GM06990 (cell line): ENCODE data around the gene VAV1.

ENCODE experiments used
- DNase-seq: peaks from one replicate; pipeline ENCODE4 v3.0.0-alpha.2; 2011; ENCODE audit not compliant: insufficient read length; ENCODE audit errors: extremely low read depth
- H3K27me3 ChIP-seq: replicated peaks from 2 replicates; pipeline ENCODE4 v1.6.0; 2011; ENCODE audit warnings: low read length; ENCODE audit not compliant: control insufficient read depth, insufficient read depth
- H3K36me3 ChIP-seq: 2 replicates; pipeline ENCODE4 v1.5.1; 2011; ENCODE audit warnings: low read length; ENCODE audit not compliant: control insufficient read depth, insufficient read depth
- H3K4me3 ChIP-seq: replicated peaks from 2 replicates; pipeline ENCODE4 v1.5.1; 2011; ENCODE audit warnings: low read depth, mild to moderate bottlenecking, control low read depth, low read length
- TF ChIP-seq, protein P1 (sequence below): IDR thresholded peaks from 2 replicates; pipeline ENCODE4 v1.5.1; 2011; ENCODE audit warnings: low read length, control low read depth, mild to moderate bottlenecking, inconsistent platforms; ENCODE audit not compliant: insufficient read depth, poor library complexity, severe bottlenecking

The VAV1 gene

DNA sequence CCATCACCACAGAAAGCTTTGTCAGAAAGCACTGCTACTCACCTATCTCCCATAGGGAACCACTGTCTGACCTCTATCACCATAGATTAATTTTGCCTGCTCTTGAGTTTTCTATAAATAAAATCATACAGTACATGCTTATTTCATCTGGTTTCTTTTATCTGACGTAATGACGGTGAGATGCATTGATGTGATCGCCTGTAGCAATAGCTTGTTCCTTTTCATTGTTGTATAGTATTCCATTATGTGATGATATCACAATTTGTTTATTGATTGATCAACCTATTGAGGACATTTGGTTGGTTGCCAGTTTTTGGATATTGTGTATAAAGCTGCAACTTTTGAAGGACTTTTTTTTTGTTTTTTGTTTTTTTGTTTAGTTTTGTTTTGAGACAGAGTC, 63.0 kb downstream of the VAV1 start:
- Histone ChIP-seq H3K36me3 (peaks cover 22% of the 10 kb centered on the region), H3K4me3 (no peak overlapping the region), H3K27me3 (no peaks in the 10 kb centered on the region)
- no peak for DNase-seq
- TF ChIP-seq, protein P1, sequence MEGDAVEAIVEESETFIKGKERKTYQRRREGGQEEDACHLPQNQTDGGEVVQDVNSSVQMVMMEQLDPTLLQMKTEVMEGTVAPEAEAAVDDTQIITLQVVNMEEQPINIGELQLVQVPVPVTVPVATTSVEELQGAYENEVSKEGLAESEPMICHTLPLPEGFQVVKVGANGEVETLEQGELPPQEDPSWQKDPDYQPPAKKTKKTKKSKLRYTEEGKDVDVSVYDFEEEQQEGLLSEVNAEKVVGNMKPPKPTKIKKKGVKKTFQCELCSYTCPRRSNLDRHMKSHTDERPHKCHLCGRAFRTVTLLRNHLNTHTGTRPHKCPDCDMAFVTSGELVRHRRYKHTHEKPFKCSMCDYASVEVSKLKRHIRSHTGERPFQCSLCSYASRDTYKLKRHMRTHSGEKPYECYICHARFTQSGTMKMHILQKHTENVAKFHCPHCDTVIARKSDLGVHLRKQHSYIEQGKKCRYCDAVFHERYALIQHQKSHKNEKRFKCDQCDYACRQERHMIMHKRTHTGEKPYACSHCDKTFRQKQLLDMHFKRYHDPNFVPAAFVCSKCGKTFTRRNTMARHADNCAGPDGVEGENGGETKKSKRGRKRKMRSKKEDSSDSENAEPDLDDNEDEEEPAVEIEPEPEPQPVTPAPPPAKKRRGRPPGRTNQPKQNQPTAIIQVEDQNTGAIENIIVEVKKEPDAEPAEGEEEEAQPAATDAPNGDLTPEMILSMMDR = no peak

DNA sequence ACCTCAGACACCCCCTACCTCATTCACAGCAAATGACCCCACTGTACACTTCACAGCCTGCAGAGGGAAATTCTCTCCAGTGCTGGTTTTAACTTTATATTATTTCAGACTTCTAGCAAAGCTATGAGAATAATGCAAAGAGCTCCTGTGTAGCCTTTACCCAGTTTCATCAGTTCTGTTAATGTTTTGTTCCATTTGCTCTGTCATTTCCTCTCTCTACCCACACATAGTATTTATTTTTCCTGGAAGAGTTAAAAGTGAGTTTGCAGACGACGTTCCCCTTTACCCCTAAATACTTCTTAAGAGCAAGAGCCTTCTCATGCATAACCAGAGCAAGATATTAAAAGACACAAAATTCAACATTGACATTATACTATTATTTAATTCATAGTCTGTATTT, 65.0 kb downstream of the VAV1 start:
- no peaks in the 10 kb centered on the region for H3K27me3 ChIP-seq
- no peak overlapping the region for H3K4me3 ChIP-seq
- TF ChIP-seq, protein P1 = no peak
- peaks cover 22% of the 10 kb centered on the region for H3K36me3 ChIP-seq
- DNase-seq = no peak

DNA sequence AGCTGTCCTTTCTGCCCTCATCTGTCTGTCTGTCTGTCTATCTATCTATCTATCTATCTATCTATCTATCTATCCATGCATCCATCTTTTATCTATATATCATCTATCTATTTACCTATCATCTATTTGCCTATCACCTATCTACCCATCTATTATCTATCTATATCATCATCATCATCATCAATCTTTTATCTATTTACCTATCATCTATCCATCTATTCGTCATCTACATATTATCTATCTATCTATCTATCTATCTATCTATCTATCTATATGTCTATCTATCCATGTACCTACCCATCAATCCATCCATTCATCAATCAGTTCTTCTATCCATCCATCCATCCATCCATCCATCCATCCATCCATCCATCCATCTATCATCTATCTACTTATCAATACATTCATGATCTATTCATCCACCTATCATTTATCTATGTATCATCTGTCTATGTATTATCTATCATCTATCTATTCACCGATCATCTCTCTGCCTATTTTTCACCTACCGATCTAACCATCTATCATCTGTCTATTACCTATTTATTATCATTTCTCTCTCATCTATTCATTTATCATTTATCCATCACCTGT, 65.7 kb downstream of the VAV1 start:
- TF ChIP-seq, protein P1 = no peak
- peaks cover 21% of the 10 kb centered on the region for H3K36me3 ChIP-seq
- H3K4me3 ChIP-seq = no peak overlapping the region
- no peaks in the 10 kb centered on the region for H3K27me3 ChIP-seq
- DNase-seq = no peak

DNA sequence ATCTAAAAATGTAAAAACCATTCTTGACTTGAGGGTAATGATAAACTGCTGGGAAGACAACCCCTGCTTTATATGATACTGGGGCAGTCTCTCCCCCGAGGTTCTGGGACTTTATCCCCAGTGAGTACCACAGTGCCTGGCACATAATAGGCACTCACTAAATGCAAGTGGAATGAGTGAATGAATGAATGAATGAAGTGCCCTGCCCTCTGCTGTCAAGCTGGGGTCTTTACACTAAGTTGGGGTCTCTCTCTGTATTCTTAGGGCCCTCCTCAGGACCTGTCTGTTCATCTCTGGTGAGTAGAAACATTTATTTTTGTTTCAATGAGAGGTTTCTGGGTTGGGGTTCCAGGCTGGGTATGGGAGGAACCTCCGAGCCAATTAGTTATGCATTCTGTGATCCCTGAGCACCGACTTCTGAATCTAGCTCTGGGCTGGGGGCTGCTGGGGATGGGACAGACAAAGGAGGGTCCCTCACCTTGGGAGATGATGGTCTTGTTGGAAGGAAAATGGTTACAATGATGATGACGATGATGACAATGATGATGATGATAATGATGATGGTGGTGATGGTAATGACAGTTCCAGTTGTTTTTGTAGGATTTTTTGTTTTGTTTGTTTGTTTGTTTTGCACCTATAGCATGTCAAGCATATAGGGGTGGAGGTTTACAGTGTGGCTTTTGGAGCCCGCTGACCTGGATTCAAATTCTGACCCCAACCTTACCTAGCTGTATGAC, 70.5 kb downstream of the VAV1 start:
- Histone ChIP-seq H3K36me3 (peaks cover 15% of the 10 kb centered on the region), H3K27me3 (no peaks in the 10 kb centered on the region), H3K4me3 (no peak overlapping the region)
- TF ChIP-seq, protein P1 = no peak
- DNase-seq = no peak

DNA sequence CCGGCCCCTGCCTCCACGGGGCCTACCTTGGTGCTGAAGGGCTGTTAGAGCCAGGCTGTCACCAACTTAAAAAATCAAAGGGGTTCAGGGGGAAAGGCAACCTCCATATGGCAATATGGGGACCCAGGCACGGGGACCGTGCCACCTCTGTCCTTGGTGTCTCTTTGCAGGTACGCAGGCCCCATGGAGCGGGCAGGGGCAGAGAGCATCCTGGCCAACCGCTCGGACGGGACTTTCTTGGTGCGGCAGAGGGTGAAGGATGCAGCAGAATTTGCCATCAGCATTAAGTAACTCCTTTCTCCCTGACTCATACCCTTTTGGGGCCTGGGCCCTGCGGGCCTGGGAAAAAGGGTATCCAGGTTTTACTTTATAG, 75.3 kb downstream of the VAV1 start:
- H3K36me3 ChIP-seq = peaks cover 15% of the 10 kb centered on the region
- H3K4me3 ChIP-seq = no peak overlapping the region
- H3K27me3 ChIP-seq = no peaks in the 10 kb centered on the region
- TF ChIP-seq, protein P1 = no peak
- no peak for DNase-seq
